Muscle of leg (tissue), 11 donors: ENCODE data around the gene FAM240A. TPM values are rescaled to one million over a fixed set of nuclear protein-coding genes. Genes with fewer than 3 reads are reported as not detected.

Experiments used
- DNase-seq: peaks from one replicate; pipeline ENCODE4 v3.0.0; 2013
- H3K27ac ChIP-seq: one replicate; pipeline ENCODE4 v1.5.1; 2013; ENCODE audit warnings: mild to moderate bottlenecking, low read length, control low read depth
- H3K27me3 ChIP-seq: one replicate; pipeline ENCODE4 v1.6.1; 2013; ENCODE audit warnings: low read length; ENCODE audit not compliant: control insufficient read depth, insufficient read depth
- H3K36me3 ChIP-seq: one replicate; pipeline ENCODE4 v1.6.1; 2013; ENCODE audit warnings: low read length; ENCODE audit not compliant: control insufficient read depth, insufficient read depth
- H3K4me1 ChIP-seq: one replicate; pipeline ENCODE4 v1.6.1; 2013; ENCODE audit warnings: low read length; ENCODE audit not compliant: control insufficient read depth, insufficient read depth
- H3K4me3 ChIP-seq: one replicate; pipeline ENCODE4 v1.5.1; 2013; ENCODE audit warnings: low read length, control low read depth
- H3K9me3 ChIP-seq: replicated peaks from 2 replicates; pipeline ENCODE4 v1.6.1; 2013; ENCODE audit warnings: low read depth, low read length; ENCODE audit not compliant: control insufficient read depth
- WGBS: methylation state at CpG from one replicate; pipeline ENCODE4 v1.1.5; 2013; ENCODE audit warnings: missing lambda C conversion rate; ENCODE audit not compliant: insufficient coverage; 5-methylcytosine and 5-hydroxymethylcytosine counted together
- polyA plus RNA-seq, 8 donors: library from polyadenylated mRNA; unstranded; fragments of 120-200 nt; gene quantifications; one replicate each; pipeline versions ENCODE4 v1.2.1 to v1.2.3, GENCODE V29; 2013; ENCODE audit warnings: inconsistent platforms in 1 of 8, low replicate concordance in 1 of 8; ENCODE audit not compliant: insufficient read length in 8 of 8, insufficient read depth in 1 of 8
- total RNA-seq: library from RNA; stranded (reverse); fragments of 120-200 nt; gene quantifications from one replicate; pipeline ENCODE4 v1.2.4, GENCODE V29; 2013

The FAM240A gene
- total and polyA plus RNA-seq, 9 donors: 0.19 to 0.63 (median 0.25) TPM; not detected in 1

- Histone ChIP-seq H3K9me3 (no peaks in the 10 kb centered on the region), H3K36me3 (no peaks in the 10 kb centered on the region), H3K27ac (no peak overlapping the region), H3K4me3 (no peak overlapping the region), H3K27me3 (peaks cover 9% of the 10 kb centered on the region), H3K4me1 (peaks cover 23% of the 10 kb centered on the region)
- no peak for DNase-seq
- 93% methylated on average over 9 of the region's 12 CpGs for WGBS
Observed at GRCh38 chr3:46674031-46674845, 61.9 kb downstream of the FAM240A start.

GRCh38 chr3:46675426-46675825, 63.1 kb downstream of the FAM240A start:
- WGBS: 77% methylated on average over 3 of the region's 6 CpGs
- Histone ChIP-seq H3K4me1 (peaks cover 23% of the 10 kb centered on the region), H3K27ac (no peak overlapping the region), H3K36me3 (no peaks in the 10 kb centered on the region), H3K9me3 (no peaks in the 10 kb centered on the region), H3K27me3 (peaks cover 9% of the 10 kb centered on the region), H3K4me3 (no peak overlapping the region)
- DNase-seq: no peak

Other genes with a start within 250 kb of the FAM240A start
- 0.13 TPM for gene CCR5, start 241.6 kb upstream of the FAM240A start, total RNA-seq
- under 1 TPM; 0.29 to 0.52 (median 0.39) TPM for gene CCR5, start 241.6 kb upstream of the FAM240A start, polyA plus RNA-seq
- gene CCRL2, start 205.3 kb upstream of the FAM240A start, total RNA-seq: 0.53 TPM
- gene CCRL2, start 205.3 kb upstream of the FAM240A start, polyA plus RNA-seq: 1 to 10 TPM in 1 of 8 donors, under 1 TPM in 7; 0.36 to 1.4 (median 0.59) TPM
- 1.3 TPM for gene LTF, start 147.6 kb upstream of the FAM240A start, total RNA-seq
- gene LTF, start 147.6 kb upstream of the FAM240A start, polyA plus RNA-seq: 1 to 10 TPM; 2.0 to 6.6 (median 3.6) TPM
- 0.04 TPM for gene RTP3, start 114.5 kb upstream of the FAM240A start, total RNA-seq
- under 1 TPM in 1 of 8 donors, not detected in 7; 0.09 TPM for gene RTP3, start 114.5 kb upstream of the FAM240A start, polyA plus RNA-seq
- gene LRRC2, start 46.2 kb upstream of the FAM240A start, total RNA-seq: 4.1 TPM
- 1 to 10 TPM; 1.1 to 4.1 (median 2.6) TPM for gene LRRC2, start 46.2 kb upstream of the FAM240A start, polyA plus RNA-seq
- gene ALS2CL, start 81.2 kb downstream of the FAM240A start, total RNA-seq: 5.1 TPM
- gene ALS2CL, start 81.2 kb downstream of the FAM240A start, polyA plus RNA-seq: 1 to 10 TPM; 1.9 to 7.3 (median 6.1) TPM
- 0.62 TPM for gene TMIE, start 88.9 kb downstream of the FAM240A start, total RNA-seq
- gene TMIE, start 88.9 kb downstream of the FAM240A start, polyA plus RNA-seq: 1 to 10 TPM in 1 of 8 donors, under 1 TPM in 7; 0.32 to 1.0 (median 0.80) TPM
- gene PRSS50, start 105.3 kb downstream of the FAM240A start, total RNA-seq: 0.09 TPM
- gene PRSS50, start 105.3 kb downstream of the FAM240A start, polyA plus RNA-seq: under 1 TPM in 7 of 8 donors, not detected in 1; 0.06 to 0.44 (median 0.12) TPM